Measurements from ENCODE around the gene NPNT.
A peak's percentile ranks its signal among the peaks of the same experiment; 100 is the strongest.
"Not testable (repeated sequence)": the region's sequence is repeated elsewhere in the genome, so short reads cannot be mapped to it uniquely, and the experiment has no call there.

NPNT gene

GRCh38 chr4:105894660-105895582 lies at the start of gene NPNT:
Gene NPNT (plus strand): TSS chr4:105895471. CDS start chr4:105895653, 182 bp downstream.
- peak in 3 of 58 donors; percentile 4 to 9 (median 9) for DNase-seq

GRCh38 chr4:105845559-105845958 lies 49.7 kb upstream of the NPNT start:
- peak in 2 of 58 donors; percentile 4 to 12 for DNase-seq

GRCh38 chr4:105848359-105848758 lies 46.9 kb upstream of the NPNT start:
- not testable (repeated sequence) for DNase-seq

GRCh38 chr4:105851196-105851595 lies 44.1 kb upstream of the NPNT start:
- DNase-seq: no peak

- not testable (repeated sequence) for DNase-seq
Measured at GRCh38 chr4:105852230-105852629, 43.0 kb upstream of the NPNT start.

GRCh38 chr4:105858466-105859040 lies 36.7 kb upstream of the NPNT start:
- no peak for DNase-seq

GRCh38 chr4:105859233-105859632 lies 36.0 kb upstream of the NPNT start:
- DNase-seq: no peak

GRCh38 chr4:105870963-105871362 lies 24.3 kb upstream of the NPNT start:
- no peak for DNase-seq

GRCh38 chr4:105871997-105872396 lies 23.3 kb upstream of the NPNT start:
- no peak for DNase-seq

GRCh38 chr4:105875233-105875632 lies 20.0 kb upstream of the NPNT start:
- no peak for DNase-seq

- no peak for DNase-seq
Measured at GRCh38 chr4:105878668-105879067, 16.6 kb upstream of the NPNT start.

GRCh38 chr4:105887508-105887907 lies 7.8 kb upstream of the NPNT start:
- DNase-seq: no peak

GRCh38 chr4:105895583-105896460 lies 551 bp downstream of the NPNT start:
- DNase-seq: peak in 3 of 58 donors; percentile 1 to 31 (median 6)

GRCh38 chr4:105896461-105896942 lies 1.2 kb downstream of the NPNT start:
- DNase-seq: no peak

- no peak for DNase-seq
Measured at GRCh38 chr4:105896984-105897775, 1.9 kb downstream of the NPNT start.

- DNase-seq: no peak
Measured at GRCh38 chr4:105900541-105900940, 5.3 kb downstream of the NPNT start.

- no peak for DNase-seq
Measured at GRCh38 chr4:105902550-105903262, 7.4 kb downstream of the NPNT start.

GRCh38 chr4:105909787-105910281 lies 14.6 kb downstream of the NPNT start:
- DNase-seq: no peak

GRCh38 chr4:105911426-105911825 lies 16.2 kb downstream of the NPNT start:
- no peak for DNase-seq

- no peak for DNase-seq
Measured at GRCh38 chr4:105912633-105913032, 17.4 kb downstream of the NPNT start.
